GM19238 (cell line): Measurements from ENCODE around the gene PIAS3.
"Not testable (repeated sequence)": the region's sequence is repeated elsewhere in the genome, so short reads cannot be mapped to it uniquely, and the experiment has no call there.

Experiments
- DNase-seq: peaks from one replicate; pipeline ENCODE4 v3.0.0; 2011; ENCODE audit warnings: low spot score; ENCODE audit not compliant: insufficient read length

Gene PIAS3

DNA sequence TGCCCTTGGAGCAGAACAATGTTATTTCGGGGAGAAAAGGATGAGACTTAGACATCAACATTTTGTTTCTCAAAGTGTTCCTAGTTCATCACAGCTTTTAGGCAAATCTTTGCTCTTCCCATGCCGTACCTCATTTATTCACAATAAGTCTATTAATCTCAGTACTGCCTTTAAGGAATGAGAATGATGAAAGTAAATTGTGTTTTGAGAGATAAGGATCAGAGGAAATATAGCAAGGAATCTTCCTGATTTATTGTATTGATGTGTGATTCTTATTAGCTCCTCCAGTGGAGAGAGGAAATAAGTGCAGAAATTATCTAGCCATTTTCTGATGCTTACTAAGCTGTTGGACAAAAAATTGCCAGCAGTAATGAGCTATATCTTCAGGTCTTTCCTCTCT, 32.9 kb downstream of the PIAS3 start:
- no peak for DNase-seq

DNA sequence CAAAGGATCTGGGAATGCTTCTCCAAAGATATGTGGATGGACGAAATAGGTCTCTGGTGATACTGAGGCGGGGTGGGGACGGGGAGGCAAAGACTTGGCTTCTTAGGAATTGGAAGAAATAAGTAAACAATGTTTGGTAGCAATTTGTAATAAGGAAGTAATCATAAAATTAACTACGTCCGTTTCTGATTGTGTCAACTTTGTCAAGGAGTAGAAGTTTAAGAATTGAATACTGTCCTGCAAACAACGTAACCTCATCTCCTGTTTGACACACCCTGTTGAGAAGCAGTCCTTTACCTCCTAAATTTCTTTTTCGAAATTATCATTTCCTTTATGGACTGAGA, 34.4 kb downstream of the PIAS3 start:
- no peak for DNase-seq

DNA sequence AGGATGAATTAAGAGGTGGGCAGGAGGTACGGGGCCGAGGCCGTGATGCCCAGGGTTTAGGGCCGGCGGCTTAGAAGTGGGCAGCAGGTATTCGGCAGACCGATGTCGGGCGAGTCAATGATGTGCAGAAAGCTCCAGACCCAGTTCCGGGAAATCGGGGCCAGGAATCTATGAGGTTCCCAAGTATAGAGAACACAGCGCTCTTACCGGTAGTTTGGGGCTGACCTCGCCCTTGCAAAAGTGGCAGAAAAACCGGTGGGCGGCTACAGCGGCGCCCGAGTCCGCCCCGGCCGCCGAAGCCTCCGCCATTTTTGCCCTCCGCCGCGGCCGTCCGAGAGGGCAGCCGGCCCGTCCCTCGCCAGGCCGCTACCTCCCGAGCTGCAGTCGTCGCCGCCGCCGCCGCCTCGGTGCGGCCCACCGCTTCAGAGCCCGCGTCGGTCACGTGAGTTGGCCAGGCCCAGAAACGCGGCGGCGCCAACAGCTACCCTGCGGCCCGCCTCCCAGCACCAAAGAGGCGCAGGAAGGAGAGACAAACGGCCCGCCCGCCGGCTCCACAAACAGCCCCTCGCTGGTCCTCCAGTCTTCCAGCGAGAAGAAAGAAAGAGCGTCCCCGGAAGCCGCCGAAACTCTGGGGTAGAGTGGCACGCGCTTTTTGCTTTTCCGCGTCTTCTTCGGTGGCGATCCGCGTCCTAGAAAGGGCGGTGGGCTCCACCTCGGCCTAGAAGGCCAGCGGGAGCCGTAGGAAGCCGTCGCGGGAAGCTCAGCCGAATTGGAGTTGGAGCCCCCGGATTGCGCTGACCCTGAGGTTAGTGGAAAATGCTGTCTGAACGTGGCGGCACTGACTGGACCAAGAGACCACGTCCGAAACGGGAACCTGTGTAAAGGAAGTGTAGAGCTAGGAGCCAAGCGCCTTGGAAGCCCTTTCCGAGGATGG, 35.0 kb downstream of the PIAS3 start, which contains the start of the genes POLR3C and RNF115:
Gene POLR3C, plus strand, starts transcription at position 636 of the 934 bp plus-strand sequence. CDS start 1,577 bp downstream, outside the sequence.
Gene RNF115, minus strand, starts transcription at position 531 of the 934 bp plus-strand sequence. Its CDS starts 222 bp downstream, at position 309.
- peak; percentile 75 for DNase-seq

DNA sequence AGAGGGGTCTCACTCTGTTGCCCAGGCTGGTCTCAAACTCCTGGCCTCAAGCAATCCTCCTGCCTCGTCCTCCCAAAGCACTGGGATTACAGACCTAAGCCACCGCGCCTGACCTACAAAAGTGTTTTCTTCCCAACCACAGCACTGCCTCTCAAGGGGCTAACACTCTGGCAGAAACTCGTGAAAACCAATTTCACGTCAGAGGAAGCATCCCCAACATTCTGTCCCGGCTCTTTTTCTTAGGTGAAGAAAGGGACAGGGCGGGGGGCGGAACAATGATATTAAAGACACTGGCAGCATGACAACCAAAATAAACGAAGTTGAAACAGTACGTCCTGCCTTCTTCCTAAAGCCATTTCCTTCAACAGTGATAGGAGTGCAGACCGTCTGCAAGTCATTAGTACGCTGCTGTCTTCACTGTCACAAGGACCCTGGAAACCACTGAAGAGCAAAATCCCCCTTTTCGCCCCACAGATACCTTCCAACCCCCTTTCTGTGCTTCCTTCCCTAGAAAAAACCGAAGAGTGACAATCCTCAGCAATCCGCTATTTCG, 36.0 kb downstream of the PIAS3 start:
- not testable (repeated sequence) for DNase-seq

DNA sequence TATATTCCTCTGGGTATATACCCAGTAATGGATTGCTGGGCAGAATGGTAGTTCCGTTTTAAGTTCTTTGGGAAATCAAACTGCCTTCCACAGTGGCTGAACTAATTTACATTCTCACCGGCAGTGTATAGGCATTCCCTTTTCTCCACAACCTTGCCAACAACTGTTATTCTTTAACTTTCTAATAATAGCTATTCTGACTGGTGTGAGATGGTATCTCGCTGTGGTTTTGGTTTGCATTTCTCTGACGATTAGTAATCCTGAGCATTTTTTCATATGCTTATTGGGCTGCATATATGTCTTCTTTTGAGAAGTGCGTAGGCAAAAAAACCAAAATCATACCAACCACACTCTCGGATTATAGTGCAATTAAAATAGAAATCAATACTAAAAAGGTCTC, 40.8 kb downstream of the PIAS3 start:
- not testable (repeated sequence) for DNase-seq

DNA sequence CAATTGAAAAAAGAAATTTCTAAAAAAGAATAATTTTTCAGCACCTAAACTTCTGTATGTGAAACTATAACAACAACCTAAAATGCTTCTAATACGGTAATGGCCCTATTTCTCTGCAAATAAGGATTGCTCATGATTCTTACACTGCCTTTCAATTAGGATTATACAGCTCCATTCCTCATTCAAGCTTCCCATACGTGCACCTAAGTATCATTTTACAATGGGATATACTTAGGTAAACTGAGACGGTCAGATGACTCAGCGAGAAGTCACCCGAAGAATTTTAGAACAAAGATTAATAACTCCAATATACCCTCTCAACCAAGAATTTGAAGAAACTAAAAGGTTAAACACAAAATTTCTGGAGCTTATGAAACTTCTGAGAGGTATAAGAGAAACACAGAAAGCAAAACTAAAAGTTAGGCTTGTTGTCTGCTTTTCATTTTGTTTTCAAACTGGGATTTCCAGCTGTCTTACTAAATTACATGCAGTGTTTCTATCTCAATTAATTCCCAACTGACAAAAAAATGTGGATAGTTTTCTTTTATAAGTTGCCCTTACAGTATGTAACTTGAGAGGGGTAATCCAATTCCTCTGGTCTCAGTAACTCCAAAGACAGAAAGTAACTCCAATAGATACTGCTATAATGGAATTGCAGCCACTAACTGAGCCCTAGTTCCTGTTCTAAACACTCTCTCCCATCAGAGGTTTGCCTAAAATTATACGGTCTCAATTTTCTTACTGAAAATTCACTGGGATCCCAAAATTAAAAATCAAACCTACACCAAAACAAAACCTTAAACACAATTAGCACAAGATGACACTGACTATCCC, 45.7 kb downstream of the PIAS3 start:
- not testable (repeated sequence) for DNase-seq

DNA sequence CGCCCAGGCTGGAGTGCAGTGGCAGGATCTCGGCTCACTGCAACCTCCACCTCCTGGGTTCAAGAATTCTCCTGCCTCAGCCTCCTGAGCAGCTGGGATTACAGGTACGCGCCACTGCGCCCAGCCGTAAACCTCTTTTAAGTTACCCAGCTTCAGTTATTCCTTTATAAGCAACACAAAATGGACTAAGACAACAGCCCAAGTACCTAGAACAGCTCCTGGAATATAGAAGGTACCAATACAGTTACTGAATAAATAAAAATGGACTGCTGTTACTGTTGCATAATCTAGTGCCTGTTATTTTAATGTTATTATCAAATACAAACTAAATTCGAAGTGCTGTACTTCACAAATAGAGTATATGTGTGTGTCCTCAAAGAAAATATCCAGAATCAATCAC, 52.0 kb downstream of the PIAS3 start:
- DNase-seq: no peak

DNA sequence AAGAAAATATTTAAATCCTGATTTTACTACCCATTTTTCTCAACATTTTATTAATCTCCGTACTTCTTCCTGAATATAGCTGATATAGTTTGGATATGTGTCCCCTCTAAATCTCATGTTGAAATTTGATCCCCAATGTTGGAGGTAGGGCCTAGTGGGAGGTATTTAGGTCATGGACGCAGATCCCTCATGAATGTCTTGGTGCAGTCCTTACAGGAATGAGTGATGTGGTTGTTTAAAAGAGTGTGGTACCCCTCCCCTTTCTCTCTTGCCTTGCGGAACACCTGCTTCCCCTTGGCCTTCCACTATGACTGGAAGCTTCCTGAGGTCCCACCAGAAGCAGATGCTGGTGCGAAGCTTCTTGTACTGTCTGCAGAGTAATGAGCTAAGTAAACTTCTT, 52.5 kb downstream of the PIAS3 start:
- DNase-seq: no peak

DNA sequence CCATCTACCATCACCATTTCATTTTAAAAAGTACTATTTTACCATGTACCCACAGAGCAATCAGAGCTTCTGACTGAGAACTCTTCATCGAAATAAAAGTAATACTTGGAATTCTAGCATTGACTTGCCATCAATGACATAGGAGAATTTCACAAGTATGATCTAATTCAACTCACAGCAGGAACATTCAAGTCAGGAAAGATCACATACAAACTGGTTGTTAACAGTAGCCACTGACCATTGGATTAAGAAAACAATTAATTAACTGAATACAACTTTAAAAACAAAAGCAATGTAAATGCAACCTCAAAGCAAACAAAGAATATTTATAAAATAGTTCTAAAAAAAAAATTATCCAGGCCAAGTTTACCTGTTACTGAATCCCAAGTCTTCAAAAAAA, 53.8 kb downstream of the PIAS3 start:
- no peak for DNase-seq

DNA sequence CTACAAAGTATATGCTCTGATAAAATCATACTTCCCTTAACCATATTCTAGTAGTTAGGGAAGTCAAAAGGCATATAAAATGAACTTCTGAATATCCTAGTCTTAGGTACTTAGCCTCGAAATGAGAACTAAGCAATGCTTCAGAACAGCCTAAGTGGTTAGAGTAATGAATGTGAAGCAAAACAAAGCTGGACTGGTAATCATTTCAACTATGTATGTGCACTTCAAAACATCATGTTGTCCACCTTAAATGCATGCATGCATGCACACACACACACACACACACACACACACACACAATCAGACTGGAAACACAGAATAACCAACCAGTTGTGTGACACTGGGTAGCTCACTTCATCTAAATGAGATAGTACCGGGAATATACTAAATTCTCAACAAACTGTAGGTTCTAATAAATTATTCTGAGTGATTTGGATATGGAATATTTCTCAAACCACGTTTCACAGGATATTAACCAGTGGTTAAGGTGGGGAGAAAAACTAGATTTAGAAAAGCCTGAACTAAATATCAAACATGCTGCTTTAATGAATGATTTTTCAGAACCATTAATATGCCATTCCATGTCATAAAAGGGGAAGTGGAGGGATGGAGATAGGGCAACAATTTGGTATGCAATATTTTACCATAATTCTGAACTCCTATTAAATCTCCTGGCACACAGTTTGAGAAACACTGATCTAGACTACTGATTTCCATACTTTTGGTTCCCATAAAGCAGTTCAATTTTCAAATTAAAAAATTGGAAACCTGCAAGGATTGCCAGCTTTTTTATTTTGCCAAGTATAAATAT, 54.4 kb downstream of the PIAS3 start:
- DNase-seq: no peak

DNA sequence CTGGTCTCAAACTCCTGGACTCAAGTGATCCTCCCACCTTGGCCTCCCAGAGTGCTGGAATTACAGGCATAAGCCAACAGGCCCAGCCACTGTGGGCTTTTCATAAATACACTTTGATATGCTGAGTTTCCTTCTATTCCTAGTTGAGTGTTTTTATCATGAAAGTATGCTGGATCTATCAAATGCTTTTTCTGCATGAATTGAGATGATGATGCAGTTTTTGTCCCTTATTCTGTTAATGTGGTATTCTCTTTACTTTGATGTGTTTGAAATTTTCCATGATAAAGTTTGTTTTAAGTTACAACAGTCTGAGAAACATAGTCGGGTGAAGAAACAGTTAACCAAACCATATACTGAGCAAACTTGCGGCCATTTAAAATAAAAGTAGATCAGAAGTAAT, 59.1 kb downstream of the PIAS3 start:
- no peak for DNase-seq
